Stimulated activated CD8-positive, alpha-beta memory T cell treated with anti-CD3 and anti-CD28 coated beads, Interleukin-12 subunit alpha, Interleukin-12 subunit beta, amount 100 ng/mL, for 24 hours (primary cell): ENCODE results near the gene C1RL.
A peak's percentile ranks its signal among the peaks of the same experiment; 100 is the strongest.

Experiments
- DNase-seq: peaks from one replicate; pipeline ENCODE4 v3.0.0-alpha.2; 2020; ENCODE audit errors: extremely low read depth

The C1RL gene

DNA sequence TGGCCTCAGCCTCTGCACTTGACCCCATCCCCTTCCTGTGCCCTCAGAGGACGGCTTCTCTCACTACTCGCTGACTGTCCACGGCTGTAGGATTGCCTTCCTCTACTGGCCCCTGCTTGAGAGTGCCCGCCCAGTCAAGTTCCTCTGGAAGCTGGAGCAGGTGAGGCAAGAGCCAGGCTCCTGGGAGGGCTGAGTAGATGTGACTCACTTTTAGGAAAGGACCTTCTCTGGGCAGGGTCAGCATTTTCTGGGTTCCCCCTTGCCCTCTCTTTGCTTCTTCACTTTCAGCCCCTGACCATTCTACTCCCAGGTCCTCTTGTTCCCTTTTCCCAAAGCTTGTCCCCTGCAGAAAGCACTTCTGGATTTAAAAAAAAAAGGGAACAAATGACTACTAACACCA is 28.9 kb upstream of the C1RL start:
- DNase-seq = no peak

DNA sequence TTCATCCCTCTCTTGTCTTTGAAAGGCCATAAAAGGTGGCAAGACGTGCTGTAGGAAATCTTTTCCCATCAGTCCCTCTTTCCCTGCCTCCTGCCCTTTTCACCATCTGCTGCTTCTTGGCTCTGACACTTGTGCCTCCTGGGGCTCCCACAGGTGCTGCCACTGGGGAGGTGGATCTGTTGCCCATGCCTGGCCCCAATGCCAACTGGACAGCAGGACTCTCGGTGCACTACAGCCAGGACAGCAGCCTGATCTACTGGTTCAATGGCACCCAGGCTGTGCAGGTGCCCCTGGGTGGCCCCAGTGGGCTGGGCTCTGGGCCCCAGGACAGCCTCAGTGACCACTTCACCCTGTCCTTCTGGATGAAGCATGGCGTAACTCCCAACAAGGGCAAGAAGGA is 27.7 kb upstream of the C1RL start:
- no peak for DNase-seq

DNA sequence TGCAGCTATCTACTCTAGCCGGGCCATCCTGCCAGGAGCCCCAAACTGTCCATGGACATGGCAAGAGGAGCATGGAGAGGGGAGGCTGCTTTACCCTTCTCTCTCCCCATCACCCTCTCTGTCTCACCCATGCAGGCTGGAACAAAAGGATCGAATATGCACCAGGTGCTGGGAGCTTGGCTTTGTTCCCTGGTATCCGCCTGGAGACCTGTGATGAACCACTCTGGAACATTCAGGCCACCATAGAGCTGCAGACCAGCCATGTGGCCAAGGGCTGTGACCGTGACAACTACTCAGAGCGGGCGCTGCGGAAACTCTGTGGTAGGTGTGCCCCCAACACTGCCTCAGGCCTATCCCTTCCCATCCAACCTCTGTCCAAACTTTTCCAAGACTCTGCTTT is 27.1 kb upstream of the C1RL start:
- no peak for DNase-seq

DNA sequence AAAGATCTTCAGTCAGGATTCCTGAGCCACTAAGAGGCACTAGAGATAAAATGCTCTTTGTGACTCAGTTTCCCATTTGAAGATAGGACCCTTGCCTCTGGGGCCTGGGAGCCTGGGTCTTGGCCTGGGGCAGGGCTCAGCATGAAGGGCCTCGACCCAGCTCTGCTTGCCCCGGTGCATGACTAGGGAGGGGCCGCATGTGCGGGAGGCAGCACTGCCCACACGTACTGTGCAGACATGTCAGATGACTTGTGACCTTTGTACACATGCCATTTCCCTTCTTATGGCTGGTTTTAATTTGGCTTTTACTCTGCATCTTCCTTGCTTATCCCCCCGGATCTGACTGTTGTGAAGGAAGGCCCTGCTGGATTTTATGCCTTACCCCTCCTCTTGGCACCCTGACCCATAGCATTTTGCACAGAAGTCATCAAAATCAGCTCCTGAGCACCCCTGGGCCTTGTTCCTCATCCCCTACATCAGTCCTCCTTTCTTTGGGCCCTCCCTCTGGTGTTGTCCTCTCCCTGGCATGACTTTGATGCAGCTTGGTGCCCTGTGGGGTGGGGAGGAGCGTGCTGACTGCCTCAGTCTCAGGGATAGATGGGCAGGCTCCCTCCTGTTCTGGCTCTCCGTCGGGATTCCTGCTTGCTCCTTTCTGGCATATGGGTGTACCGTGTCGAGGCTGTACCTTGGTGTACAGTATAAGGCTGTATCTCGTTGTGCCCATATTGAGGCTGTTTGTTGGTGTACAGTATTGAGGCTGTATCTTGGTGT is 25.6 kb upstream of the C1RL start:
- no peak for DNase-seq

DNA sequence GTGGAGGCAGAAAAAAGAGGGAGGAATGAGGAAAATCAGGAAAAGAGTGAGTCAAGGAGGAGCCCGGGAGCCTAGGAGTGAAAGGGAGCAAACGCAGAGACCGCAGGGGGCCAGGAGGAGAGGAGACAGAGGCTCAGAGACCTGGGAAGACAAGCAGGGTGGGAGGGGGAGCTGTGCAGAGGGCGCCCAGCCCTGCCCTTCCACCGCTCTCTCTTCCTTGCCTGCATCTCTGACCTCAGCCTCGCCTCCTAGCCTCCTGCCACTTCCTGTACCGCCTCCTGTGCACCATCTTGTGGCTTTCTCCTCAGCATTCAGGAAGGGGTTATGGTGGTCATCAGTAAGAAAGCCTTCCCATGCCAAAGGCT is 22.5 kb upstream of the C1RL start:
- no peak for DNase-seq

DNA sequence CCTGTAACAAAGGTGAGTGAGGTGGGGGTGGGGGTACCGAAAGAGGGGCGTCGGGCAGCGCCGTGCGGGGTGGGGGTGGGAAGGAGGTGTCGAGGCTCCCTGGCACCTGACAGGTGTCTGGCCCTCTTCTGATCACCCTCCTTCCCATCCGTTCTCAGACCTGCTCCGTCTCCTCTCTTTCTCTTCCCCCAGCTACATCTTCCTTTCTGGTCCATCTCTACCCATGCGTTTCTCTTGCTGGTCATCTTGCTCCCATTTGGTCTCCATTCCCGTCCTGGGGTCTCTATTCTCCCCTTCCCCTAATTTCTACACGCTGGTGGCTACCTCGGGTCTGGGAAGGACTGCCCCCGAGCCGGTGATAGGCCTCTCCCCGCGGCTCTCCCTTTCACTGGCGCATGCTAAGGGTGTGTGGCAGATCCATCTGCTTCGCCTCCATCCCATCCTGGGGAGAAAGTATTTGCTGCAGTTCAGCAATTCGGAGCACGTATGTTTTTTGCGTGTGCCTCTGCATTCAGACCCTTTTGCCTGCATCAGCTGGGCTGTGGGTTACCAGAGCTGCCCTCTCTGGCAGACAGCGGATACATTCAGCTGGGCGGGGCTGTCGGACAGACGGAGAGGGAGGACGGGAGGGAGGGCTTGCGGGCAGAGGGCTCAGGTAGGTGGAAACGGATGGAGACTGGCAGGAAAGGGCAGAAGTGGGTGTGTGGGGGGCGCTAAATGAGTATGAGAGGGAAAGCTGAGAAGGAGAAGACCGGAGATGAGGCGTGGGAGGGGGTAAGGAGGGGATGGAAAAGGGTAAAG is 21.9 kb upstream of the C1RL start:
- no peak for DNase-seq

DNA sequence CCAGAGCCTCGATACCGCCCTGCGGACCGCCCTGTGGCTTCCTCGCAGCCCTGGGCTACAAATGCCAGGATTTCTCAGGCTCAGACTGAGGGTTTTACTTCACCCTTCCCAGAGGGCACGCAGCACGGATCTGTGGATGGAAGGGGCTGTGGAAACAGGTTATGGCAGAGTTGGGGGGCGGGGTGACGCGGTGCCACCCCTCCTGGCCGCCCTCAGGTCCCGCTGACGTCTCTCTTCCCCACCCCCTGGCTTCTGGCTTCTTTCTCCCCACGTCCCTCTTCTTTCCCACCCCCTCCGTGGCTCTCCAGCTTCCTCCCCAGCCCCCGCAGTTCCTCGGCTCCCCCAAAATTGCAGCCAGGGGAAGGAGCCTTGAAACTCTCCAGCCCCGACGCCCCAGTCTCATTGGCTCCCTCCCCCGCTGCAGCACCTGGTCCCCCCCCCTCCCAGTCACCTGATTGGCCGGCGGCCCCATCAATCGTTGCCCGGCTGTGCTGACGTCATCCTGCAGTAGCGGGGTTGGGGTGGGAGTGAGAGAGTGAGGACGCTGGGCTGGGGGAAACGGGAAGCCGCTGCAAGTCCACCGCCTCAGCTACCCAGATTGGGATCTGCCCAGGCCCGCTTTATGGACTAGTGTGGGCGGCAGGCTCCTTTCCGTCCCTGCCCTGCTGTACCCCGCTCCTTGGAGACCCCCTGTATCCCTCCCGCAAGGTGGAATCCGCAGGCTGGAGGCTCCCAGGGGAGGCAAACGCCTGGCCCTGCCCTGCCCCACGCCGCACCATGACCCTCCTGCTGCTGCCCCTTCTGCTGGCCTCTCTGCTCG is 21.1 kb upstream of the C1RL start, which contains the start of gene CLSTN3:
Gene CLSTN3, plus strand, starts transcription at position 500 of the 820 bp plus-strand sequence. Its CDS starts 278 bp downstream, at position 778.
- DNase-seq = peak; percentile 64

DNA sequence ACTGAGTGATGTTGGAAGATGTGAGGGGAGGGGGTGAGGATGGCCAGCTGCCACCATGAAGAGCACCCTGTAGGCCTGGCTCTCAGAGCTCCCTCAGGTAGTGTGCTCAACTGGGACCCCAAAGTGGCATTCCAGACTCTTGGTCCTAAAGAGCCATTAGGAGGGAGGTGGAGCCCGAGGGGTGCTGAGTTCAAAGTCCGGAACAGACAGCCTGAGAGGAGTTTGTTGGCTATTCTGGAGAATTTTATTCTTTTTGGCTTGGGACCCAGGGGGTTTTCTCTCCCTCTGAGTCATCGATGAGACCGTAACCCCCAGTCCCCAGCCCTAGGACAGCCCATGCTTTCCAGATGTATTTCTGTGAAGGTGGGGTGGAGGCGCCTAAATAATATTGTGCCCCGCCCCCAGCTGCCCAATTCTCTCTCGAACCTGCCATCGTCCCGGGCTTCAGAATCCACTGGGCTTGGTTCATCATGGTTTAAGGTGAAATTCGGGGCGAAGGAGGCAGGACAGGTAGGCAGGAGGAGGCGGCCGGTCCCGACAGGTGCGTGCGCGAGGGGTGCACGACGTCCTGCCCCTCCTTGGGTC is 20.4 kb upstream of the C1RL start:
- no peak for DNase-seq

DNA sequence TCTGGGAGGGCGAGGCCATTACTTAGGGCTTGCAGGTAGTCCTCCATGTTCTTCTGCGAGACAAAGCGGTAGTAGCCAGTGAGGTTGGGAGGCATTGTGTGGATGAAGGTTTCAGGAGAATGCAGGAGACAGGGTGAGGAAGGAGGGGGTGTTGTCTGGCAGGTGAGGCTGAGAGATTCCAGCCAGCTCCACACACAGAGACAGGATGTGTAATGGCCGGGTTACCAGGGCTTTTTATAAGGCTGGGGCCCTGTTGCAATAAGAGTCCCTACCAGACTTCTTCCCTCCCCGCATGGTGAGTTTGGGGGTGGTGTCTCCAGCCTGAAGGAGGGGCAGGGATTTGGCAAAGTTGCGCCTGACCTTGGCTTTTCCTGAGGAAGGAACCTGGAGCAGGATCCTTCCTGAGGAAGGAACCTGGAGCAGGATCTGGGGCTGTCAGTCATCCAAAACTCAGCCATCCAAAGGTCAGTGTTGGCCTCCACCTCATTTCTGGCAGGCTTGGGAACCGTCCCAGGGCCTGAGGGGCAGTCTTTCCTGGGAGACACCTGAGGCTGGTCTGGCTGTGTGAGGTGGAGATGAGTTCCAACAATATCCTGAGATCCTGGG is 19.8 kb upstream of the C1RL start, which contains the start of gene RBP5:
Gene RBP5, minus strand, starts transcription at position 209 of the 606 bp plus-strand sequence. Its CDS starts 114 bp downstream, at position 95.
- DNase-seq = no peak

DNA sequence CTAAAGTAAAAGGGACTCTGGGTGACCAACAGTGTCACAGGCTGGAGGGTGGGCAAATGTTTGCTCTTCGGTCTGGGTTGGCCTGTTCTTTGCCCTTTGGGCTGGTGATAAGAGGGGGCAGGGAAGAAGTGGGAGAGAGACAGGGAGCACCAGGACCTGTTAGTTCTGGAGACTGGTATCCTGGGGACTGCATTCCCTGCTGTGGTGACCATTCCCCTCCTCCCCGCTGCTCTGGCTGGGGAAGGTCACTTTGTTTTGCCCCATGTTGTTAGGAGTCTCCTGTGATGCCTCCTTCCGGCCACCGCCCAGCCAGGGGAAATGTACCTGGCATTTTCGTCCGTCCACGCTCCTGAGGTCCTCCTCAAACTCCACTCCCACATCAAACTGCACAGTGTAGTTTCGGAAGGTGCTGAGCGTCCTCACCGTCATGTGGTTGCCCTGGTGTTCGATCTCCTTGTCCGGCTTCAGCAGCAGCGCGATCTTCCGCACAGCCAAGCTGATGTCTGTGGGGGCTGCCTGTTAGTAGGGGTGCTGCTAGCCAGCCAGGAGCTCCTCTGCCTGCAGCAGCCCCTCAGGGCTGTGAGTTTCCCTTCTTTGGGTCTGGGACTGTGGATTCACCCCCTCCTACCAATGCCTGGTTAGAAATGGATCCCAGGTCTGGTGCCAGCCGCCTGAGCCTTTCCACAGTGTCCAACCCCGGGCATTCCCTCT is 19.1 kb upstream of the C1RL start:
- no peak for DNase-seq

DNA sequence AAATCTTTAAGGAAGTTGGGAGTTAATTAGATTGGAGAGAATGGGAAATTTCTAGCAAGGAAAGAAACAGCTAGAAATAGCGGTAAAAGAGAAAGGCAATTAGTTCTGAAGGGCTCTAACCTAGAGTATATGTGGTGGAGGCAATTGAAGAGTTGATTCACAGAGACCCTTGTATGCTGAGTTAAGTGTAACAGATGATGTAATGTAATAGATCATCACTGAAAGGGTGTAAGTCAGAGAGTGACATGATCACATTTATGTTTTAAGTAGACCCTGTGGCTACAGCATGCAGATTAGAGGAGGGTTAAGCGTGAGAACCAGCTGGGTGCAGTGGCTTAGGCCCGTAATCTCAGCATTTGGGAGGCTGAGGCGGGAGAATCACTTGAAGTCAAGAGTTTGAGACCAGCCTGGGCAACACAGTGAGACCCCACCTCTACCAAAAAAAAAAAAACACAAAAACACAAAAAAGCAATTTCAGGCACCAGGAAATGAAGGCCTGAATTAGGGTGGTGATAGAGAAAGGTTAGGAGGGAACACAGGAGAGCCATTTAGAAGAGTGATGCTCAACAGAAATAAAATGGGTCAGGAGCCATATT is 16.7 kb upstream of the C1RL start:
- no peak for DNase-seq

DNA sequence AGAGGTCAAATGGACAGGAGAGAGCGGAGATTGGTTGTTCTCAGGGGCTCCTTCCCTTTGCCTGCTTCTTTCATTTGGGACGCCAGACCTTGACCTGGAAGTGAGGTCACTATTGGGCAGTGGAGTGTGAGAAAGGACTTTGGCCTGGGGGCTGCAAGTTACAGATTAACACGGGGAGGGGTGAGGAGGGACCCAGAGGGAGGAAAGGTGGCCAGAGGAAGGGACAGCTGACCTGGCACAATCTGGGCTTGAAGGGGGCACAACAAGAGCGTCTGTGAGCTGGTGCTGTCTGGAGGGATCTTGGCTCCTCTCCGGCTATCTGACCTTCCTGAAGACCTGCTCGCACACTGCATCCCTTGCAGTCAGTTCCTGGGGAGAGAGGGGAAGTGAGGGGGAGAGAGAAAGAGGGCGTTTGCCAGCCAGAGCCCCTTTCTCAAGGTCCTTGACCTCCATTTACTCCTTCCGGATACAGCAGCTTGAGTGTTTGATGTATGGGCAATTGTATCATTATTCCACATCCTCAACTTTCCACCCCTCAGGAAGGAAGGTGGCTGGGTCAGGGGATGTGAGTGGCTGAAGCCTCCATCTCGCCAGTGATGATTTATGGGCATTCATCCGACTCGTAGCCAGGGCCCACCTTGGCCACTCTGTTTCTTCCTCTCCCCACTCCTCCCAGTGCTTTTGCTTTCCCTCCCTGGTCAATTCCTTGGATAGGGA is 14.9 kb upstream of the C1RL start:
- no peak for DNase-seq

DNA sequence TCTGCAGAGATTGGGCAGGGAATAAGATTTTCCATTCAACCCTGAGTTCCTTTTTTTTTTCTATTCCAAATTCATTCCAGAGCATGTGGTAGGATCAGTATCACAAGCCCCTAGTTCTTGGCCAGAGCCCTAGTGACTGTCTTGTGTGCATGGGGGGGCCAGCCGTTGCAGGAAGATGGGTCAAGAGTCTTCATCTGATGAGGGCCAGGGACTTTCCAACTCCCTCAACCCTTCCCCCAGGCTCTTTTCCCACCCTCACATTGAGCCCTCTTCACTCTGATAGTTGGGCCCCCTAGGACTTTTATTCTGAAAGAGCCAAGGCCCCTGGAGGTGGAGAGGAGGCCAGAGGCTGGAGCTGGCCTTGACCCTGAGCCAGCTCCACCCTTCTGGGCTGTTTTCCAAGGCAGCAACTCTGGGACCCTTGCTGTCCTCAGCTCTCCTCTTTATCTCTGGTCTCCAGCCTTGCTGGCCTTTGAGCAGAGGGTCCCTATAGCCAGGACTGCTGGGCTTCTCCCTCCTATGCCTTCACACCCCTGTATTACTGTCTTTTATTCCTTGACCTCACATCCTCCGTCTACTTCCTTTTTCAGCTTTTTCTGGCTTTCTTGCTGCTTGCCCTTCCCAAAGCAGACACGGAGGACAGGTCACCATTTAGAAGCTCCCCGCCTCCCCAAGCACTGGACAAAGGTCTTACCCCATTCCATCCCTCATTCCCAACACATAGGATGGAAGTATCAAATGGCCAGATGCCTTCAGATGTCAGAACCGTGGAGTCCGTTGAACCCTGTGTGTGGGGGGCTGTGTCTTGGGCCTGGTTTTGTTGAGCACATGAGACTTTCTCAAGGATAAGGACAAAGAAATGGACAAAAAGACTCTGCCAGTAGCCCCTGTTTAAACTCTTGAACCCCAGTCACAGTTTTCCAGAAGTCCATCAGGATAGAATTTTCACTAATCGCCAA is 14.1 kb upstream of the C1RL start:
- DNase-seq = no peak

DNA sequence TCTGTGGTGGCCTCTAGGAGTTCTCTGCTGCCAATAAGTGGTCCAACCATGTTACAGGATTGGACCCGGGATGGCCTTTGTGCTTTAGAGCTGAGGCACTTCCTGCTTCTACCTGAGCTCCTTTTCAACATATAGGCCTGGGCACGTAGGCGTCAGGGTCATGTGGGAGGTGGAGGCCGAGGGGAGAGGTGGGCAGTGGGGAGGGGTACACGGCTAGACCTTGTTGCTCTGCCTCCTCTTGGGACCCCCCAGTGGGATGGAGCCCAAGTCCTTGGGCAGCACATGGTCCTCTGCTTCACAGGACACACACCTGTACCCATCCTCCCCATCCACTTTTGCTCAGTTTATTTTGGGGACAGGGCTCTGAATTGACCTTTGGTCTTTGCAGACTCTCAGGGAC is 12.3 kb upstream of the C1RL start:
- no peak for DNase-seq

DNA sequence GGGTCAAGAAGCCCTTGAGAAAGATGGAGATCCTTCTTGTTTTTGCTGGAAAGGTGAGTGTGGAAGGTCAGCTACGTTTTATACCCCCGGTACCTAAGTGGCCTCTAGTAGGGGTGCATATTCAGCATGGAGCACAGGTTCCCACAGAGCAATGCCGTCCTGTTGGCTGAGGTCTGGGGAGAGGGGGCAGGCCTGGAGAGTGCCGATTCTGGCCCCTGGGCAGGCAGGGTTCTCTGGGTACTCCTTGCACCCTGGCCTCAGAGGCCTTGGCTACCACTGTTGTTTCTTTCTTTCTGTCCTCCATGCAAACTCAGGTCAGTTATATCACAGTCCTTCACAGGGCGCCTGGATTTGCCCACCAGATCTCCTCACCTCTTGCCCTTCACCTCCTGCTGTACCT is 11.2 kb upstream of the C1RL start:
- DNase-seq = no peak

DNA sequence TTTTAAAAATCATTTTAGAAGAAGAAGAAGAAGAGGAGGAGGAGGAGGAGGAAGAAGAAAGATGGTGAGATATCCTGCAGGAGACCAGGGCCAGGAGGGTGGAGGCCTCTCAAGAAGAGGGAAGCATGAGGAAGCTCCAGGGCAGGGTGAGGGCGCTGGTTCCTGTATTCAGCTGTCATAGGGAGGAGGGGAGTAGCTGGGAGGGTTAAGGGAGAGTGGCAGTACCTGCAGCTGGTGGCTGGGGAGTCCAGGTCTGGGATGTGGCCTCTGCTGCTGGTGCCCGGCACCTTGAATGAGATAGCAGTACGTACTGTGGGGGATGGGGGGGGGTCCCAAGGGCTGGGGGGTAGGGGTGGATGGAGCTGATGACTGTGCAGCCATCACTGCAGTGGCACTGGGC is 9.9 kb upstream of the C1RL start:
- no peak for DNase-seq

DNA sequence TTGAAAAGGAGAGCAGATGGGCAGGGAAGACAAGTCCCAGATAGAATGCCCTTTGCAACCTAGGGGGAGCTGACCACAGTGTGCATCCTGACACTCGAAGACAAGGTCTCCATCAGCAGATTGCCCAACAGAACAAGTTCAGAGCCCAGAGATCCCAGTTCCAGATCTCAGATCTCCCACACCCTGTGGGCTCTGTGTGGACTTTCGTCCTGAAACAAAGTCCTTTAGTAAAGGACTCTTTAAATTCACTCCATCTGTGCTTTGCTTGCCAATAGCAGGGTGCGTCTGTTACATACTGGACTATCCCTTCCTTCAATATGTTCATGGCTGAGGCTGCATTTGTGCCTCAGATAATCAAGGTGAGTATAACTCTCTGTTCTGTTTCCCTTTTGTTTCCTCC is 8.7 kb upstream of the C1RL start:
- no peak for DNase-seq

DNA sequence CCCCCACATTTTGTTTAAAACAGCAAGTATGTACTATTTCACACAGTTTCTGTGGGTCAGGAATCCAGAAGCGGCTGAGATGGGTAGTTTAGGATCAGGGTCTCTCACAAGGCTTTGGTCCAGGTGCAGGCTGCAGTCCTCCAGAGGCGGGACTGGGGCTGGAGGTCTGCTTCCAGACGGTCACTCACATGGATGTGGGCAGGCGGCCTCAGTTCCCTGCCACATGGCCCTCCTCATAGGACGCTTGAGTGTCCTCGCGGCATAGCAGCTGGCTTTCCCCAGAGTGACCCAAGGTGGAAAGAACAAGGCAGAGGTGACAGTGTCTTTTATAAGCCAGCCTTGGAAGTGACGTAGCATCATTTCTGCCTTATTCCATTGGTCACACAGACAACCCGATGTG is 7.9 kb upstream of the C1RL start:
- DNase-seq = no peak

DNA sequence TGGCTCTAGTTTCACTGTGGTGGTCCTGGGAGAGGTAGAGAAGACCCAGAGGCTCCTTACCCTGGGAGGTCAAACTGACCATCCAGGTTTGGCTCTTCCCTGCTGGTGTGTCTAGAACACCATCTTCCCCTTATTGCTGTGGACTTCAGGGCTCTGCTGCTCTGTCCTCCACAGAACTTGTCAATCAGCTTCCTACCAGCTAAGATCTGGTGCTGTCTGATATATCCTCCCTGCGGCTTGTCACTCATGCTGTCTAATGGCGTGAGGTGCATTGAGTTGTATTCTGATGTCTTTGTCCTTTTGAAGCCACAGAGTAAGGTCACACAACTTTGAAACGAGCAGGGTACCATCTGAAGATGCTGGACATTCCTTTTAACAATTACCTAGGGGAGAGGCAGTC is 7.2 kb upstream of the C1RL start:
- no peak for DNase-seq
